ENCODE data around the gene KRTAP5-2.

Gene KRTAP5-2

GRCh38 chr11:1563149-1563638 is 34.9 kb downstream of the KRTAP5-2 start:
- H3K4me3 ChIP-seq (replicated peaks in 1 of 2; ENCODE audit: low read depth in 2 of 2, low read length in 2 of 2) = no peak overlapping the region
- no peak for TF ChIP-seq CTCF (IDR thresholded peaks at IDR 0.05; ENCODE audit: low read depth, low read length)
- DNase-seq (ENCODE audit: low read depth in 2 of 2) = no peak

GRCh38 chr11:1562469-1563148 is 35.5 kb downstream of the KRTAP5-2 start:
- no peak overlapping the region for H3K4me3 ChIP-seq (replicated peaks in 1 of 2; ENCODE audit: low read depth in 2 of 2, low read length in 2 of 2)
- DNase-seq (ENCODE audit: low read depth in 2 of 2) = no peak
- TF ChIP-seq CTCF (IDR thresholded peaks at IDR 0.05; ENCODE audit: low read depth, low read length) = no peak

GRCh38 chr11:1561955-1562354 is 36.1 kb downstream of the KRTAP5-2 start:
- TF ChIP-seq CTCF (IDR thresholded peaks at IDR 0.05; ENCODE audit: low read depth, low read length) = no peak
- no peak for DNase-seq (ENCODE audit: low read depth in 2 of 2)
- no peak overlapping the region for H3K4me3 ChIP-seq (replicated peaks in 1 of 2; ENCODE audit: low read depth in 2 of 2, low read length in 2 of 2)

- H3K4me3 ChIP-seq (replicated peaks in 1 of 2; ENCODE audit: low read depth in 2 of 2, low read length in 2 of 2) = no peak overlapping the region
- DNase-seq (ENCODE audit: low read depth in 2 of 2) = no peak
- TF ChIP-seq CTCF (IDR thresholded peaks at IDR 0.05; ENCODE audit: low read depth, low read length) = no peak
Measured at GRCh38 chr11:1561266-1561665, 36.8 kb downstream of the KRTAP5-2 start.

- TF ChIP-seq CTCF (IDR thresholded peaks at IDR 0.05; ENCODE audit: low read depth, low read length) = no peak
- no peak overlapping the region for H3K4me3 ChIP-seq (replicated peaks in 1 of 2; ENCODE audit: low read depth in 2 of 2, low read length in 2 of 2)
- DNase-seq (ENCODE audit: low read depth in 2 of 2) = no peak
Measured at GRCh38 chr11:1560649-1561251, 37.3 kb downstream of the KRTAP5-2 start.

- DNase-seq (ENCODE audit: low read depth in 2 of 2) = no peak
- no peak for TF ChIP-seq CTCF (IDR thresholded peaks at IDR 0.05; ENCODE audit: low read depth, low read length)
- no peak overlapping the region for H3K4me3 ChIP-seq (replicated peaks in 1 of 2; ENCODE audit: low read depth in 2 of 2, low read length in 2 of 2)
Measured at GRCh38 chr11:1560002-1560648, 38.0 kb downstream of the KRTAP5-2 start.
